OCI-M1 (cell line): ENCODE measurements around the gene SAMHD1.
A peak's percentile ranks its signal among the peaks of the same experiment; 100 is the strongest.
"Not testable (repeated sequence)": the region's sequence is repeated elsewhere in the genome, so short reads cannot be mapped to it uniquely, and the experiment has no call there.

Source experiments
- DNase-seq: peaks from one replicate; lab custom pipeline; 2025; lab: John Stamatoyannopoulos, UW

The SAMHD1 gene

GRCh38 chr20:36956016-36956415 is 4.5 kb upstream of the SAMHD1 start:
- no peak for DNase-seq

GRCh38 chr20:36951979-36952738 is 651 bp upstream of the SAMHD1 start:
- DNase-seq = peak; percentile 35

DNA sequence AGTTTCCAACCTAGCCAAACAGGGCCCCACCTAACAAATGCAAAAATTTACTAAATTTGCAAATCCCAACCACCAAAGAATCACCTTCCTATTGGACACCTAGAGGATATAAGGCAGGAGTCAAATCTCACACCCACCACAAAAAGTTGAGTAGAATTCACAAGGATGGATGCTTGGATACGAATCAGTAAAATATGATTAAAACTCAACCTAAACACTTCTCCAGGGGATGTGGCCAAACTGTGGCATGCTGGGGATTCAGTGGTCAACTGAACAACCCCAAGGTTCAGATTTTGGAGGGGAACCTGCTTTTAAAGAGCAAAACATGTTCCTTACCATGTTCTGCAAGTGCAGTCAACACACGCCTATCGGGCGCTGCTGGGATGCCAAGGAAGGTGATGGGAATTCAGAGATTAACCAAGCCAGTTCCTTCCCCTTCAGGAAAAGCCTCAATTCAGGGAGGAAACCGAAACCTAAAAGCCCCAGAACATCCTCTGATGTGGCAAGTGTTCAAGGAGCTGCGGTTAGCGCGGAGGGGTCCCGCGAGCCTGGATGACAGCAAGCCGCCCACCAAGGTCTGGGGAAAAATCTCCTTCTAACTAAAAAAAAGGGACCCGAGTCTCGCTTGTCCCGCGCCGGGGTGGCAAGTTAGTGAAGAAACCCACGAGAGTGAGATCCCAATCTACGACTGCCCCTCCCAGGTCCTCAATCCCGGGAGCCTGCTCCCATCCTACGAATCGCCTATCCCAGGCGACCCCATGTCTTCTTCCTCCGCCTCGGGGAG is 902 bp downstream of the SAMHD1 start:
- peak; percentile 64 for DNase-seq

GRCh38 chr20:36941401-36941835 is 10.1 kb downstream of the SAMHD1 start:
- peak; percentile 6 for DNase-seq

DNA sequence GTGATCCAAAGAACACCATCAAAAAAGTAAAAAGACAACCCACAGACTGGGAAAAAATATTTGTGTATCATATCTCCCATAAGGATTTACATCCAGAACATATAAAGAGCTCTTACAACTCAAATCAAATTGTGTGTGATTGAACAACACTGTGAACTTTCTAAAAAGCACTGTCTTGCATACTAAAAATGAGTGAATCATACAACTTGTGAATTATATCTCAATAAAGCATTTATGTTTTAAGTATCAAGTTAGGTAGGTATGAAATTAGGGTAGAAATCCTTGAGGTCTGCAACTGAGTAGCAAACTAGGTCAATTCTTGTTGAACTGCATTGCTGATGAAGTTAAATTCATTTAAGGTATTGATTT is 14.1 kb downstream of the SAMHD1 start:
- DNase-seq = no peak

GRCh38 chr20:36936761-36937401 is 14.6 kb downstream of the SAMHD1 start:
- not testable (repeated sequence) for DNase-seq

- DNase-seq = no peak
These were observed 15.2 kb downstream of the SAMHD1 start for GRCh38 chr20:36936341-36936740.

- not testable (repeated sequence) for DNase-seq
These were observed 17.9 kb downstream of the SAMHD1 start for GRCh38 chr20:36933571-36933970.

DNA sequence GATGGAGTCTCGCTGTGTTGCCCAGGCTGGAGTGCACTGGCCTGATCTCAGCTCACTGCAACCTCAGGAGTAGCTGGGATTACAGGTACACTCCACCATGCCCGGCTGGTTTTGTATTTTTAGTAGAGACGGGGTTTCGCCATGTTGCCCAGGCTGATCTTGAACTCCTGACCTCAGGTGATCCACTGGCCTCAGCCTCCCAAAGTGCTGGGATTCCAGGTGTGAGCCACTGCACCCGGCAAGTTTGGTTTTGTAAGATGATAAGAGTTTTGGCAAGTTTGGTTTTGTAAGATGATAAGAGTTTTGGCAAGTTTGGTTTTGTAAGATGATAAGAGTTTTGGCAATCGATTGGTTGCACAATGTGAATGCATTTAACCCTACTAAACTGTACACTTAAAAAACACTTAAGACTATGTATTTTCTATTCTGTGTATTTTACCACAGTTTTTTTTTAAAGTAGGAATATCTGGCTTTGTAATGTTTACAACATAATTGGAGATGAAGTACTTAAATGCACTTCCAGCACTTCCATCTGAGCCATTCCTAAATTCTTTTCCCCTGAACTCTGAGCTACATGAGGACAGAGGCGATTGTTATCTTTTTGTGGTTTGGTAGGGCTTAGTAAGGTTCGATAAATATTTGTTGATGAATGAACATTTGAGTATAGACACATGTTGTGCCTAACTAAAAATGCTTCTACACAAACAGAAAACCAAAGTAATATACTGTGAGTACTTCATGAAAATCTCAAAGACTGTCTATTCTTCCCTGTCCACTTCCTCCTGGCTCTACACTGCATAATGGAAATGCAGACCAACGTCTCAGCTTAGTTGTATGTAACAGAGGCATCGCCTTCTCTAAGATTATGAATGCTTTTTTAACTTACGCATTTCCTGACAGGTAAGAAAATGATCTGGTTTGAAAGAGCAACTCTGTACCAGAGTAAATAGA is 18.8 kb downstream of the SAMHD1 start:
- DNase-seq = peak; percentile 40

GRCh38 chr20:36932067-36932466 is 19.4 kb downstream of the SAMHD1 start:
- not testable (repeated sequence) for DNase-seq

DNA sequence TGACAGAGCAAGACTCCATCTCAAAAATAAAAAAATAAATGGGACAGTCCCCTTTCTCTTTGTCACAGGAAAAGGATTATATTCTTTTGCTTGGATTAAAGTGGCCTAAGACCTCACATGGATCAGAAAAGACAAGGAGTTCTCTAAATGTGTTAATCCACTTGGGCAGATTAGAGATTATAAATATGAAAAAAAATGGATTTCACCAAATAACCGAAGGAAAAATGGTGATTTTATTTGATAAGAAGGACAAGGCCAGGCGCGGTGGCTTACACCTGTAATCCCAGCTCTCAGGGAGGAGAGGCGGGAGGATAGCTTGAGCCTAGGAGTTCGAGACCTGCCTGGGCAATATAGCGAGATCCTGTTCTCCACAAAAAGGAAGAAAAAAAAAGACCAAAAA is 21.8 kb downstream of the SAMHD1 start:
- no peak for DNase-seq

DNA sequence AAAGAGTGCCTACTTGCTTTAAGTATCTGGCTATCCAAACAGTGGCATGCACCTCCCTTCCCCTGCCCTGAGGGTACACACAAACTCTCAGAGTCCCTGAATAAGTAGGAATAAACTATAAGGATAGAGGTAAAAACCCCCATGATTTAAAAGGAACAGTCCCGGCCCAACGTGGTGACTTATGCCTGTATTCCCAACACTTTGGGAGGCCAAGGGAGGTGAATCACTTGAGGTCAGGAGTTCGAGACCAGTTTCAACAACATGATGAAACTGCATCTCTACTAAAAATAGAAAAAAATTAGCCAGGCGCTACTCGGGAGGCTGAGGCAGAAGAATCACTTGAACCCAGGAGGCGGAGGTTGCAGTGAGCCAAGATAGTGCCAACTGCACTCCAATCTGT is 22.2 kb downstream of the SAMHD1 start:
- no peak for DNase-seq

DNA sequence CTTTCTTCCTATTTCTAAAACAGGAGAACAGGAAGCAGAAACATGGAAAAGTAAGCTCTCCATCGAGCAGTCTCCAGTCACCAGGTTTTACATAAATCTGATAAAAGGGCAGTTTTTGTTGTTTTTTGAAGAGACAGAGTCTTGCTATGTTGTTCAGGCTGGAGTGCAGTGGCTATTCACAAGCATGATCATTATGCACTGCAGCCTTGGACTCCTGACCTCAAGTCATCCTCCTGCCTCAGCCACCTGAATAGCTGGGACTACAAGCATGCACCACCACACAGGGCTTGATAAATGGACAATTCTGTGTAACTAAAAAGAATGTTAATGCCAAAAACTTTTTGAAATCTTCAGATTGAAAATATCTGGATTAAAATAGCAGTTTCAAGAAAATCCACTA is 23.8 kb downstream of the SAMHD1 start:
- no peak for DNase-seq

GRCh38 chr20:36926653-36927200 is 24.8 kb downstream of the SAMHD1 start:
- no peak for DNase-seq

- no peak for DNase-seq
These were observed 26.3 kb downstream of the SAMHD1 start for GRCh38 chr20:36925234-36925633.

DNA sequence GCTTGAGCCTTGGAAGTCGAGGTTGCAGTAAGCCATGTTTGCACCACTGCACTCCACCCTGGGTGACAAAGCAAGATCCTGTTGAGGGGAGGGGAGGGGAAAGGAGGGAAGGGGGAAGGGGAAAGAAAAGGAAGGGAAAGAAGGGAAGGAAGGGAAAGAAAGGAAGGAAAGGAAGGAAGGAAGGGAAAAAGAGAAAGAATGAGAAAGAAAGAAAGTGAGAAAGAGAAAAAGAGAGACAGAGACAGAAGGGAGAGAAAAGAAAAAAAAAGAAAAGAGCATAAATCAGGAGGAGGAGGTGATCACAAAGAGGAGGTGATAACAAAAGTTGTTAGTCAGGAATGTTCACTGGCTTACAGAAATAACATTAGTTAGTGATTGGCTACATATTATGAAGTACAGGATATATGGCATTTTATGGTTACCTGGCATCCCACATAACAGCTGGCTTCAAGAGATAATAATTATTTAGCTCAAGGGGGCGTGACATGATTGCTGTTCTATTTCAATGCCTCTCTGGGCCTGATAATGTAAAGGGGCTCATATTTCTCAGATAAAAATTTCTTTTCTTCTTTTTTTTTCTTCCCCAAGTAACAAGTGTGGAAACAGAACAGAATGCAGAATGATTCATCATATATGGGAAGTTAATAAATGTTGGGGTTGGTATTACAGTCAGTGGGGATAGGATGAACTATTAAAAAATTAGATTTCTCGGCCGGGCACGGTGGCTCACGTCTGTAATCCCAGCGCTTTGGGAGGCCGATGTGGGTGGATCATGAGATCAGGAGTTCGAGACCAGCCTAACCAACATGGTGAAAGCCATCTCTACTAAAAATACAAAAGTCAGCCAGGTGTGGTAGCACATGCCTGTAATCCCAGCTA is 27.1 kb downstream of the SAMHD1 start:
- DNase-seq = peak; percentile 76

DNA sequence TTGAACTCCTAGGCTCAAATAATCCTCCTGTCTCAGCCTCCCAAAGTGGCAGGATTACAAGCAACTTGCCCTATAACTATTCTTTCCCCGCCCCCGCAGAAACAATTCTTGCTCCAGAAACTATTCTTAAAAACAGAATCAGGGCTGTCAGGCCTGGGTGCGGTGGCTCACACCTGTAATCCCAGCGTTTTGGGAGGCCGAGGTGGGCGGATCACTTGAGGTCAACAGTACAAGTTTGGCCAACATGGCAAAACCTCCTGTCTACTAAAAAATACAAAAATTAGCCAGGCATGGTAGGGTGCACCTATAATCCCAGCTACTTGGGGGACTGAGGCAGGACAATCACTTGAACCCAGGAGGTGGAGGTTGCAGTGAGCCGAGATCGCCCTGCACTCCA is 31.2 kb downstream of the SAMHD1 start:
- no peak for DNase-seq

- peak; percentile 77 for DNase-seq
These were observed 31.7 kb downstream of the SAMHD1 start for GRCh38 chr20:36919715-36920333.

- DNase-seq = no peak
These were observed 33.6 kb downstream of the SAMHD1 start for GRCh38 chr20:36917943-36918342.

- no peak for DNase-seq
These were observed 34.3 kb downstream of the SAMHD1 start for GRCh38 chr20:36917240-36917639.
